IPS DF 4.7 (cell line): Measurements from ENCODE around the gene RBM20.
"Not testable (repeated sequence)": the region's sequence is repeated elsewhere in the genome, so short reads cannot be mapped to it uniquely, and the experiment has no call there.

Experiments used
- DNase-seq: peaks from one replicate; pipeline ENCODE4 v3.0.0-alpha.2; 2013; ENCODE audit warnings: low spot score; ENCODE audit errors: extremely low read depth

The RBM20 gene

GRCh38 chr10:110648692-110649346, 4.7 kb downstream of the RBM20 start:
- DNase-seq = no peak

- no peak for DNase-seq
Observed at GRCh38 chr10:110649347-110650264, 5.5 kb downstream of the RBM20 start.

GRCh38 chr10:110650265-110650668, 6.1 kb downstream of the RBM20 start:
- no peak for DNase-seq

GRCh38 chr10:110651044-110651958, 7.2 kb downstream of the RBM20 start:
- no peak for DNase-seq

- no peak for DNase-seq
Observed at GRCh38 chr10:110652475-110653118, 8.5 kb downstream of the RBM20 start.

- DNase-seq = no peak
Observed at GRCh38 chr10:110655320-110655719, 11.2 kb downstream of the RBM20 start.

GRCh38 chr10:110656612-110657011, 12.5 kb downstream of the RBM20 start:
- no peak for DNase-seq

GRCh38 chr10:110657973-110658691, 14.0 kb downstream of the RBM20 start:
- no peak for DNase-seq

- no peak for DNase-seq
Observed at GRCh38 chr10:110659558-110659957, 15.4 kb downstream of the RBM20 start.

GRCh38 chr10:110660289-110660688, 16.2 kb downstream of the RBM20 start:
- DNase-seq = not testable (repeated sequence)

GRCh38 chr10:110661292-110661691, 17.2 kb downstream of the RBM20 start:
- DNase-seq = no peak

GRCh38 chr10:110664483-110665420, 20.6 kb downstream of the RBM20 start:
- DNase-seq = no peak

GRCh38 chr10:110666259-110666658, 22.1 kb downstream of the RBM20 start:
- DNase-seq = not testable (repeated sequence)

- no peak for DNase-seq
Observed at GRCh38 chr10:110666673-110667072, 22.5 kb downstream of the RBM20 start.

GRCh38 chr10:110667620-110668343, 23.6 kb downstream of the RBM20 start:
- DNase-seq = no peak

- no peak for DNase-seq
Observed at GRCh38 chr10:110668443-110668842, 24.3 kb downstream of the RBM20 start.

- no peak for DNase-seq
Observed at GRCh38 chr10:110670335-110670734, 26.2 kb downstream of the RBM20 start.

GRCh38 chr10:110671788-110672579, 27.8 kb downstream of the RBM20 start:
- no peak for DNase-seq
